WTC11 (cell line): ENCODE measurements around the gene ELN.

Source experiments
- ATF2 ChIP-seq: sonication (generic); formaldehyde crosslinking; IDR thresholded peaks from 2 replicates; pipeline ENCODE4 v1.8.1; 2022; ENCODE audit warnings: low read depth, missing genetic modification reagents, borderline replicate concordance
- ATF3 ChIP-seq: sonication (generic); formaldehyde crosslinking; conservative IDR thresholded peaks from 2 replicates; pipeline ENCODE4 v1.8.1; 2022; ENCODE audit warnings: mild to moderate bottlenecking, missing genetic modification reagents
- FOXJ3 ChIP-seq: sonication (generic); formaldehyde crosslinking; IDR thresholded peaks from 2 replicates; pipeline ENCODE4 v1.9.0; 2021; ENCODE audit warnings: missing genetic modification reagents, mild to moderate bottlenecking, borderline replicate concordance
- GABPB1 ChIP-seq: sonication (generic); formaldehyde crosslinking; IDR thresholded peaks from 2 replicates; pipeline ENCODE4 v1.8.1; 2023; ENCODE audit warnings: mild to moderate bottlenecking, missing genetic modification reagents
- MXD4 ChIP-seq: fragments of 250-450 bp; sonication (Bioruptor Pico); IDR thresholded peaks from 2 replicates; pipeline ENCODE4 v1.8.0; 2021; ENCODE audit warnings: mild to moderate bottlenecking, moderate library complexity, borderline replicate concordance
- TF ChIP-seq, protein P1 (sequence below): fragments of 200-600 bp; IDR thresholded peaks from 2 replicates; pipeline ENCODE4 v1.8.0; 2022; ENCODE audit warnings: antibody characterized with exemption
- TF ChIP-seq, protein P2 (sequence below): sonication (generic); formaldehyde crosslinking; IDR thresholded peaks from 2 replicates; pipeline ENCODE4 v1.8.1; 2023; ENCODE audit warnings: mild to moderate bottlenecking, moderate library complexity, missing genetic modification reagents
- TF ChIP-seq, protein P3 (sequence below): sonication (generic); formaldehyde crosslinking; IDR thresholded peaks from 2 replicates; pipeline ENCODE4 v1.8.1; 2023; ENCODE audit warnings: mild to moderate bottlenecking, missing genetic modification reagents, moderate library complexity

DNA sequence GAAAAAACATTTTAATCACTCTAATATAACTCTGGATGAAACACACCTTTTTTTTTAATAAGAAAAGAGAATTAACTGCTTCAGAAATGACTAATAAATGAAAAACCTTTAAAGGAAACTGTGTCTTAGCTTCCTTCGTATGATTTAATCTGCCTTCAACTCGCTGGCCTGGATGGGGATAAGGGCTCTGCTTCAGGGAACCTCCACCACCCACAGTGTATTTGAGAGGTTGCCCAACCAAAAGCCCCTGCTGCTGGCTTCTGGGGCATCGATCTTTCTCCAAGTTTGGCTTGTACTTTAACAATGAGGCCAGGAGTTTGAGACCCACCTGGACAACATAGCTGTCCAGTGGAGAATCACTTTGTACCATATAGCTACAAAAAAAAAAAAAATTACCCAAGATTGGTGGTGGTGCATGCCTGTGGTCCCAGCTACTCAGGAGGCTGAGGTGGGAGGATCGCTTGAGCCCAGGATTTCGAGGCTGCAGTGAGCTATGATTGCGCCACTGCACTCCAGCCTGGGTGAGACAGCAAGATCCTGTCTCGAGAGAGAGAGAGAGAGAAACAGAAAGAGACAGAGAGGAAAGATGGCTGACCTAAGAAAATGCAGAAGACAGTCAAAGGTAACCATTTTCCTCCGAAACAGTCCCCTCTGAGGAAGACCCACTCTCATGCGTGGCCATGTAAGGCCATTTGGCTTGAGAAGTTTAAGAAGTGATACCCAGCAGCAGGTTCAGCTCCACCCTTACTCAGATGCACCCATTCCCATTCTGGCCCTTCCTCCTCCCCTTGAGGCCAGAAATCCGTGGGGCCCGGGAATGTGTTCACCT, 42.0 kb downstream of the ELN start:
- TF ChIP-seq, protein P1, sequence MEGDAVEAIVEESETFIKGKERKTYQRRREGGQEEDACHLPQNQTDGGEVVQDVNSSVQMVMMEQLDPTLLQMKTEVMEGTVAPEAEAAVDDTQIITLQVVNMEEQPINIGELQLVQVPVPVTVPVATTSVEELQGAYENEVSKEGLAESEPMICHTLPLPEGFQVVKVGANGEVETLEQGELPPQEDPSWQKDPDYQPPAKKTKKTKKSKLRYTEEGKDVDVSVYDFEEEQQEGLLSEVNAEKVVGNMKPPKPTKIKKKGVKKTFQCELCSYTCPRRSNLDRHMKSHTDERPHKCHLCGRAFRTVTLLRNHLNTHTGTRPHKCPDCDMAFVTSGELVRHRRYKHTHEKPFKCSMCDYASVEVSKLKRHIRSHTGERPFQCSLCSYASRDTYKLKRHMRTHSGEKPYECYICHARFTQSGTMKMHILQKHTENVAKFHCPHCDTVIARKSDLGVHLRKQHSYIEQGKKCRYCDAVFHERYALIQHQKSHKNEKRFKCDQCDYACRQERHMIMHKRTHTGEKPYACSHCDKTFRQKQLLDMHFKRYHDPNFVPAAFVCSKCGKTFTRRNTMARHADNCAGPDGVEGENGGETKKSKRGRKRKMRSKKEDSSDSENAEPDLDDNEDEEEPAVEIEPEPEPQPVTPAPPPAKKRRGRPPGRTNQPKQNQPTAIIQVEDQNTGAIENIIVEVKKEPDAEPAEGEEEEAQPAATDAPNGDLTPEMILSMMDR: no peak
- TF ChIP-seq, protein P2, sequence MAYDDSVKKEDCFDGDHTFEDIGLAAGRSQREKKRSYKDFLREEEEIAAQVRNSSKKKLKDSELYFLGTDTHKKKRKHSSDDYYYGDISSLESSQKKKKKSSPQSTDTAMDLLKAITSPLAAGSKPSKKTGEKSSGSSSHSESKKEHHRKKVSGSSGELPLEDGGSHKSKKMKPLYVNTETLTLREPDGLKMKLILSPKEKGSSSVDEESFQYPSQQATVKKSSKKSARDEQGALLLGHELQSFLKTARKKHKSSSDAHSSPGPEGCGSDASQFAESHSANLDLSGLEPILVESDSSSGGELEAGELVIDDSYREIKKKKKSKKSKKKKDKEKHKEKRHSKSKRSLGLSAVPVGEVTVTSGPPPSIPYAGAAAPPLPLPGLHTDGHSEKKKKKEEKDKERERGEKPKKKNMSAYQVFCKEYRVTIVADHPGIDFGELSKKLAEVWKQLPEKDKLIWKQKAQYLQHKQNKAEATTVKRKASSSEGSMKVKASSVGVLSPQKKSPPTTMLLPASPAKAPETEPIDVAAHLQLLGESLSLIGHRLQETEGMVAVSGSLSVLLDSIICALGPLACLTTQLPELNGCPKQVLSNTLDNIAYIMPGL (CRISPR knock-in tag): no peak
- TF ChIP-seq ATF3 (CRISPR knock-in tag) (no peak), FOXJ3 (CRISPR knock-in tag) (no peak), ATF2 (no peak), MXD4 (CRISPR knock-in tag) (no peak), GABPB1 (CRISPR knock-in tag) (no peak)
- TF ChIP-seq, protein P3, sequence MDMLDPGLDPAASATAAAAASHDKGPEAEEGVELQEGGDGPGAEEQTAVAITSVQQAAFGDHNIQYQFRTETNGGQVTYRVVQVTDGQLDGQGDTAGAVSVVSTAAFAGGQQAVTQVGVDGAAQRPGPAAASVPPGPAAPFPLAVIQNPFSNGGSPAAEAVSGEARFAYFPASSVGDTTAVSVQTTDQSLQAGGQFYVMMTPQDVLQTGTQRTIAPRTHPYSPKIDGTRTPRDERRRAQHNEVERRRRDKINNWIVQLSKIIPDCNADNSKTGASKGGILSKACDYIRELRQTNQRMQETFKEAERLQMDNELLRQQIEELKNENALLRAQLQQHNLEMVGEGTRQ: no peak
